GM10248 (cell line): ENCODE data around the gene TSNAX.
A peak's percentile ranks its signal among the peaks of the same experiment; 100 is the strongest.

Experiments used
- CTCF ChIA-PET: fragments of 300-600 bp; sonication (Branson Sonifier 250); formaldehyde crosslinking; extraction: SDS; loops from one replicate; lab custom pipeline; 2021; ENCODE audit warnings: antibody characterized with exemption; lab: Yijun Ruan, JAX
- POLR2A ChIA-PET: fragments of 350-650 bp; sonication (Branson Sonifier 250); formaldehyde crosslinking; extraction: SDS; loops from one replicate; lab custom pipeline; 2020; ENCODE audit warnings: antibody characterized with exemption; lab: Yijun Ruan, JAX
- DNase-seq: peaks from one replicate; pipeline ENCODE4 v3.0.0; 2012; ENCODE audit errors: extremely low spot score
- TF ChIP-seq, protein P1 (sequence below): IDR thresholded peaks from 2 replicates; pipeline ENCODE4 v1.5.1; 2012; ENCODE audit warnings: mild to moderate bottlenecking, low read depth; ENCODE audit errors: extremely low read depth, missing control alignments, control extremely low read depth

Gene TSNAX

DNA sequence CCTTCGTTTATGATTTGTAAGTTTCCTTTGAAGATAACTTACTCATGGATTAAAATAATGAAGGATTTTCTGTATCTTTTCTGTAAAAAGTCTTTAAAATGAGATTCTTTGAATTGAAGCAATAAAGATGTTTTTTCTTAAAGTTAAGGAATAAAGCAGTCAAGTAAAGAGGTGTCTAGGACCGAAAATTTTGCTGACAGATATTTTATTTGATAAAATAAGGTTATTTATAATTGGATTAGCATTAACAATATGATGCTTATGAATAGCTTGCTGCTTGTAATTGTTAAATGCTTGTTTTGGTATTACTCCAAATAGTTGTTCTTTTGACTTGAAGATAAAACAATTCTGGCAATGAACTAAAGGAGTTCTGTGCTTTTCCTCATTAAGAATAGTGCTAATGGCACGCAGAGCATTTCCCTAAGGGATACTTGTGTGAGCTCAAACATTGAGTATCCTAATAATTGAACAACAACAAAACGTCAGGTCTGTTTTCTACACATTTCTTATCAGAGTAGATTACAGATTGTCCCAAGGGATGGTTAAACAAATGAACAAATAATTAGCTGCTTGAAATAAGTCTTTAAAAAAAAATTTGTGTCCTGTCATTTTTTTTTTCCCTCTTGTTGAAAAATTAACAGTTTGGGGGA, 16.6 kb downstream of the TSNAX start:
- ChIA-PET CTCF (interaction anchor here (0.7 to 1.5 kb wide), 4 partner anchors 12 to 188 kb away, joined by 3 to 4 read pairs (median 4); no protein-coding TSS in a partner anchor), POLR2A (no interaction called here)
- no peak for DNase-seq
- TF ChIP-seq, protein P1, sequence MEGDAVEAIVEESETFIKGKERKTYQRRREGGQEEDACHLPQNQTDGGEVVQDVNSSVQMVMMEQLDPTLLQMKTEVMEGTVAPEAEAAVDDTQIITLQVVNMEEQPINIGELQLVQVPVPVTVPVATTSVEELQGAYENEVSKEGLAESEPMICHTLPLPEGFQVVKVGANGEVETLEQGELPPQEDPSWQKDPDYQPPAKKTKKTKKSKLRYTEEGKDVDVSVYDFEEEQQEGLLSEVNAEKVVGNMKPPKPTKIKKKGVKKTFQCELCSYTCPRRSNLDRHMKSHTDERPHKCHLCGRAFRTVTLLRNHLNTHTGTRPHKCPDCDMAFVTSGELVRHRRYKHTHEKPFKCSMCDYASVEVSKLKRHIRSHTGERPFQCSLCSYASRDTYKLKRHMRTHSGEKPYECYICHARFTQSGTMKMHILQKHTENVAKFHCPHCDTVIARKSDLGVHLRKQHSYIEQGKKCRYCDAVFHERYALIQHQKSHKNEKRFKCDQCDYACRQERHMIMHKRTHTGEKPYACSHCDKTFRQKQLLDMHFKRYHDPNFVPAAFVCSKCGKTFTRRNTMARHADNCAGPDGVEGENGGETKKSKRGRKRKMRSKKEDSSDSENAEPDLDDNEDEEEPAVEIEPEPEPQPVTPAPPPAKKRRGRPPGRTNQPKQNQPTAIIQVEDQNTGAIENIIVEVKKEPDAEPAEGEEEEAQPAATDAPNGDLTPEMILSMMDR: no peak

GRCh38 chr1:231546693-231547092, 18.2 kb downstream of the TSNAX start:
- TF ChIP-seq, protein P1: no peak
- POLR2A ChIA-PET: no interaction called here
- CTCF ChIA-PET: interaction anchor here (1.5 to 2.5 kb wide), 2 partner anchors 11 to 14 kb away, joined by 4 to 16 read pairs; no protein-coding TSS in a partner anchor
- DNase-seq: no peak

- TF ChIP-seq, protein P1: no peak
- DNase-seq: no peak
- ChIA-PET POLR2A (no interaction called here), CTCF (interaction anchor here (0.7 to 2.0 kb wide), 6 partner anchors 9 to 193 kb away, joined by 3 to 7 read pairs (median 3); no protein-coding TSS in a partner anchor)
Observed at GRCh38 chr1:231549733-231550447, 21.4 kb downstream of the TSNAX start.

GRCh38 chr1:231550448-231550781, 21.9 kb downstream of the TSNAX start:
- CTCF ChIA-PET: interaction anchor here (0.7 to 2.0 kb wide), 8 partner anchors 10 to 193 kb away, joined by 3 to 7 read pairs (median 3); no protein-coding TSS in a partner anchor
- POLR2A ChIA-PET: no interaction called here
- TF ChIP-seq, protein P1: peak; percentile 31
- DNase-seq: peak; percentile 16

DNA sequence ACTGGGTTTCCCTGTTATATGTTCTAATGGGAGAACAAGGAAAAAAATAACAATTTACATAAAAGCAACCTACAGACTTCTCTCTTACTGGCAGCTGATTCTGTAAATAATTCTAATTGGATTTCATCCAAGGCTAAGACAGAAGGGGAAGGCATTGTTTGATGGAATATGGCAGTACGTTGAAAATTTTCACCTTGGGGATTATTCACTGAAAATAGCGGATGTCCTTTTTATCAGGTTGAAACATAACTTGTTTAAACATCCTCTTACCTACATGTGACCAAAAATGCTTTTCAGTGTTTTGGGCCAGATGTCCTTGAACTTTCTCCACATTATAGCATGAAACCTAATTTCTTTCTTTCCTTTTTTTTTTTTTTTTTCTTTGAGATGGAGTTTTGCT, 24.9 kb downstream of the TSNAX start:
- ChIA-PET POLR2A (no interaction called here), CTCF (interaction anchor here (1.5 kb wide), 1 partner anchor 15 kb away, joined by 4 read pairs; no protein-coding TSS in a partner anchor)
- TF ChIP-seq, protein P1: no peak
- no peak for DNase-seq

DNA sequence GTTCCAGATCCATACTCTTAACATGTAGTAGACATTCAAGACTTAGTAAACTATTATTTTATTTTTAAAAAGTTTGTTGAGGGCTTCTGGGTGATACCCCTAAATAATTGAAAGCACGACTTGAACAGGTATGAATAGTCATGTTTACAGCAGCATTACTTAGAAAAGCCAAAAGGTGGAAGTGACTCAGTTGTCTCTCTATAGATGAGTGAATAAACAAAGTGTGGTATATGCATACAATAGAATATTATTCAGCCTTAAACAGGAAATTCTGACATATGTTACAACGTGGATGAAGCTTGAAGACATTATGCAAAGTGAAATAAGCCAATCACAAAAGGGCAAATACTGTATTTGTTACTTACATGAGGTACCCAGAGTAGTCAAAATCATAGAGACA, 26.5 kb downstream of the TSNAX start:
- DNase-seq: no peak
- POLR2A ChIA-PET: no interaction called here
- TF ChIP-seq, protein P1: no peak
- CTCF ChIA-PET: interaction anchor here (1.0 kb wide), 1 partner anchor 16 kb away, joined by 4 read pairs; no protein-coding TSS in a partner anchor
